GM18873 (cell line): Measurements from ENCODE around the gene HMOX1.
A peak's percentile ranks its signal among the peaks of the same experiment; 100 is the strongest.
"Not testable (repeated sequence)": the region's sequence is repeated elsewhere in the genome, so short reads cannot be mapped to it uniquely, and the experiment has no call there.

Source experiments
- ATAC-seq: cut with Tn5 transposase; IDR thresholded peaks from one replicate; pipeline ENCODE4 v1.9.1; 2021; ENCODE audit warnings: mild to moderate bottlenecking, moderate library complexity, moderate number of reproducible peaks; ENCODE audit not compliant: unreplicated experiment, low FRiP score

Gene HMOX1

DNA sequence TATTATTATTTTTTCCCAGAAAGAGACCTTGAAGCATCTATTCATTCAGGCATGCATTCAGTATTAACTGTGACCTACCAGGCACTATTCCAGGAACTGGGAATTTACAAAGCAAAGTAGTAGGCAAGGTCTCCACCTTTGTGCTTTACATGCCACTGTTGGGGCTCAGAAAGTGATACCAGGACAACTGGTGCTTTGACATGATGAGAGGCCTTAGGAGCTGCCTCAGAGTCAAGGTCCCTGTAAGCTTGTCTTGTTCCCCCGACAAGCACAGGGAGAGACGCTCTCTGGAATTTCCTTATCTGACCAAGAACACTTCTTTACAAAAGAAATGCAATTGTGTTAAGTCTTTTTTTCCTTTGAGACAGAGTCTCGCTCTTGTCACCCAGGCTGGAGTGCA, 2.3 kb upstream of the HMOX1 start:
- ATAC-seq, result no peak

DNA sequence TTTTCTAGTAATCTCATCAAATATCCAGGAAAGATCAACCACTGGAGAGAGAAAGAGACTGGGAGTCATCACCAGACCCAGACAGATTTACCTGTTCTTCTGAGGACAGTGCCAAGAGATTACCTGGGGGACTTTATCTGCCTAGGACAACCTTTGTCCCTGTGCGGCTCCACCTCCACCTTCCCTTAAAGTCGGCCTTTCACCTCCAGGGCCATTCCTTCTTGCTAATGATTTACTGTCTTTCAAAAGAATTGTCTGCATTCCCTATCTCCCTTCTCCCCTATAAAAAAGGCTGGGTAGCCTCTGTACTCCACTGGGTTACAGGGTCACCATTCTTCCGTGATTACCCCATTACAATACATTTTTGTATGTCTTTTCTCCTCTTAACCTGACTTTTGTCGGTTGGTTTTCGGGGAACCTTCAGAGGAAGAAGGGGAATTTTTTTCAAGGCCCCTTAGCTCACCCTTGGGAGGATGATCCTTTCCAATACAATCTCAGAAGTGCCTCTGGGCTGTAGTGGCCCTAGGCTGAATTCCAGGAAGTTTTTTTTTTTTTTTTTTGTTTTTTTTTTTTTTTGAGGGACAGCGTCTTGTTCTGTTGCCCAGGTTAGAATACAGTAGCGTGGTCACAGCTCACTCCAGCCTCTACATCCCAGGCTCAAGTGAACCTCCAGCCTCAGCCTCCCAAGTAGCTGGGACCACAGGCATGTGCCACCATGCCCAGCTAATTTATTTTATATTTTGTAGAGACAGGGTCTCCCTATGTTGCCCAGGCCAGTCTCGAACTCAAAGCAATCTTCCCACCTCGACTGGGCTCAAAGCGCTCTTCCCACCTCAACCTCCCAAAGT, 1.5 kb upstream of the HMOX1 start:
- ATAC-seq, result no peak

DNA sequence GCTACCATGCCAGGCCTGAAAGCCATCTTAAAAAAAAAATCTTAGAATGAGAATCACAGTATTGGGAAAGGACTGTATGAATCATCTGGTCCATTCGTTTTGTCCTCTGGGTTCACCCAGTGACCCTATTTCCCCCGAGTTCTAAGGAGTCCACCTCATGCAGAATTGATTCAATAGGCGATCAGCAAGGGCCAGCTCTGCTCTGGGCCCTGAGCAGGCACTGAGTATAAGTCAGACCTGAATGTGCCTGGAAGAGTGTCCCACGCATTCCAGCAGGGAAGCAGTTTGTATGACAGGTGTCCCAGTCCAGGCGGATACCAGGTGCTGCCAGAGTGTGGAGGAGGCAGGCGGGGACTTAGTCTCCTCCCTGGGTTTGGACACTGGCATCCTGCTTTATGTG, 883 bp upstream of the HMOX1 start:
- ATAC-seq, result no peak

DNA sequence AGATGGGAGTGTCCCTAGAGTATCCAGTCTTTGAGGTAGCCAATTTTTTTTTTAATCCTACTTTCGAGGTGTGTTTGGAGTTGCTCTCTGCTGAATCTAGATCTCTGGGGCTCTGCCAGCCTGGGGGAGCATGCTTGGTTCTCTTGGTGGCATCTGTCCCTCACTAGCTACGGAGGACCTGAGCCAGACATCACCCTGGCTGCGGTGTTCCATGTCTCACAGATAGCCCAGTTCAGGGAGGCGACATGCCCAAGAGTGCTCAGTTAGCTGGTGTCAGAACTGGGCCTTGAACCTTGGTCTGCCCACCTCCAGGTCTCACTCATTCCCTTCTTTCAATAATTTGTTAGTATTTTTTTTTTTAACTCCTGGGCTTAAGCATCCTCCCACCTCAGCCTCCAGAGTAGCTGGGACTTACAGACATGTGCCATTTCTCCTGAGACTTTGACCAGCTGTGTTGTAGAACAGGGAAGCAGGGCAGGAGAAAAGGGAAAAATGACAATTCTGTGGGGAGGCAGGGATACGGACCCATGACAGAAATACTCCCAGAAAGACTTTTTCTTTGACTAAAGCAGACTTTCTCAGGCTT, 621 bp downstream of the HMOX1 start:
- ATAC-seq, result no peak

DNA sequence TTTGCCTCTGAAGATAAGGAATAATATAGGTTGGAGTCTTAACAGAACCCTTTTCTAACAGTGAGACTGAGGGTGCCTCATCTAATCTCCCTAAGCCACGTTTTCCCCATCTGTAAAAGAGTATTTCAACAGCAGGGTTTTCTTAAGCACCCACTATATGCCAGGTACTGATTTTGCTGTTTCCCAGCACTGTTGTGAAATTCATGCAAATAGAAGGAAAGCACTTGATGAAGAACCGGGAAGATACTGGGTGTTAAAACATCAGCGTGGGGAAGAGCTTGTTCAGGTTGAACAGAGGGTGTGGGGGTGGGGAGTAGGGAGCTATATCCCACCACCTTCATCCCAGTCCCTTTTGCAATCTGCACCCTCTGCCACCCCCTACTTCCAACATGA, 2.8 kb downstream of the HMOX1 start:
- ATAC-seq, result no peak

DNA sequence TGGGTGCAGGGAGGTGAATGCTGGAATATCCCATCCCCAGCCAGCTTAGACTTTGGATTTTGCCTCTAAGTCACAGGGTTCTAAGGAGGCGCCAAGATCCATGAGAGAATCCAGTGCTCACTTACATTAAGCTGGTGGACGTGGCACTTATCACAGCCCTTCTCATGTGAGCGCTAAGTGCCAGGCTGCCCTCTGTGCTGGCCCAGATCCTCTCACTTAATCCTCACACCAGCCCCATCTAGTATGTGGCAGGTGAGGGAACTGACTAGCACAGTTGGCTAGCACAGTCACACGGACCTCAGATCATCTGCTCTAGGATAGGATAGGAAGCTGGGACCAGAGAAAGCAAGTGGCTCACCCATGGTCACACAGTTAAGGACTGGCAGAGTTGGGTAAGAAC, 3.6 kb downstream of the HMOX1 start:
- no peak for ATAC-seq

DNA sequence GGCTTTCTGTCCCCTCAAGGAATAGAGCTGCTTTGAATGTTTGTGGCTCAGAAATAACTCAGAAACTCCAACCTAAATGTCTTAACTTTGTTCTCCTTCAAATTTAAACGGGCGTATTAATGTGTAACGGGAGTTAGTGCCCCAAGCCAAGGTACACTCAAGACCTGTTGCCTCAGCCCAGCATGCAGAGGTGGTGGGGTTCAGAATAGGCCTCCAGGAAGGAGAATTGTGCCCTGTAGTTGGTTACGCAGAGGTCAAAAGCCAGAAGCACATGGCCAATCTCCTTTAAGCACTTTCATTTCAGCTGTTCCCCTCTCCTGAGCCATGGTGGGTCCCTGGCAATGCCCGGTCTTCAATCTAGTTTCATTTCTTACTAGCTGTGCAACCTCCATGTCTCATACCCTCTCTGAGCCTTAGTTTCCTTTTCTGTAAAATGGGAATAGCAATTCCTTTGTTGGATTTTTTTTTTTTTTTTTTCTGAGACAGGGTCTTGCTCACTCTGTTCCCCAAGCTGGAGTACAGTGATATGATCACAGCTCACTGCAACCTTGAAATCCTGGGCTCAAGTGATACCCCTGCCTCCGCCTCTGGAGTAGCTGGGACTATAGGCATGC, 4.2 kb downstream of the HMOX1 start:
- no peak for ATAC-seq

DNA sequence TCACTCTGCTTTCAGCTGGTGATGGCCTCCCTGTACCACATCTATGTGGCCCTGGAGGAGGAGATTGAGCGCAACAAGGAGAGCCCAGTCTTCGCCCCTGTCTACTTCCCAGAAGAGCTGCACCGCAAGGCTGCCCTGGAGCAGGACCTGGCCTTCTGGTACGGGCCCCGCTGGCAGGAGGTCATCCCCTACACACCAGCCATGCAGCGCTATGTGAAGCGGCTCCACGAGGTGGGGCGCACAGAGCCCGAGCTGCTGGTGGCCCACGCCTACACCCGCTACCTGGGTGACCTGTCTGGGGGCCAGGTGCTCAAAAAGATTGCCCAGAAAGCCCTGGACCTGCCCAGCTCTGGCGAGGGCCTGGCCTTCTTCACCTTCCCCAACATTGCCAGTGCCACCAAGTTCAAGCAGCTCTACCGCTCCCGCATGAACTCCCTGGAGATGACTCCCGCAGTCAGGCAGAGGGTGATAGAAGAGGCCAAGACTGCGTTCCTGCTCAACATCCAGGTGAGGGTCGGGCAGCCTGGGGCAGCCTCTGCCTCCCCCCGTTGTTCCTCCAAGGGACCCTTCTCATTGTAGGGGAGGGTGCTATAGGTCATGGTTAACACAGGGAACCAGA, 5.9 kb downstream of the HMOX1 start:
- ATAC-seq, result no peak

DNA sequence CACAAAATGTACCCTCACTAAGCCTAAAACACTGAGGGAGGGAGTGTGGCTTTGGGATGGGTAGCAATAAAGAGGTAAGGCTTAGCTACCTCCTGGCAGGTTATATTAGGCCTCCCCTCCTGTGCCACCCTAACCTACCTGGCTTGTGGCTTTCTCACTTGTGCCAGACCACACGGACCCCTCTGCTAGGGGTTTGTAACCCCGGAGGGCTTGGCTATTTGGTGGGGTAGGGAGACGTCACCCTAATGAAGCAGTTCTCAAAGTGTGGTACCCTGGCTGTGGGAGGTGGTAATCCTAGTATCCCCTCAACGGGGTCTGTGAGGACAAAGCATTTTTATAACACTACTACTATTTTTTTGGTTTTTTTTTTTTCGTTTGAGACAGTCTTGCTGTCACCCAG, 10.0 kb downstream of the HMOX1 start:
- no peak for ATAC-seq

DNA sequence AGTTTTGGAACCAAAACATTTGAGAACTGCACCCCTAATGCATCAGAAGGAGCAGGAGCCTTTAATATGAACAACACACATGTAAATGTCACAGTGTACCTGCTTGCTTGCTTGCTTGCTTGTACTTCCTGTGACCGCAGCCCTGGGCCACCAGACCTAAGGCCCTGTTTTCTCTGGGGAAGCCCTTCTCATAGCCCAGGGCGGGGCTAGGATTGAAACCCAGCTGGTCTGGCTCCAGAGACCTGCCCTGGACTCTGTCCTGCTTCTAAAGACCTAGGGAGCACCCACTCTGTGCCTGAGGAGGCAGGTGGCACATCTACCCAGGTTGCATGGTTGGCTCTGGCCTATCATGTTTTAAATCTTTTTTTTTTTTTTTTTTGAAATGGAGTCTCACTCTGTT, 11.5 kb downstream of the HMOX1 start:
- ATAC-seq, result no peak

DNA sequence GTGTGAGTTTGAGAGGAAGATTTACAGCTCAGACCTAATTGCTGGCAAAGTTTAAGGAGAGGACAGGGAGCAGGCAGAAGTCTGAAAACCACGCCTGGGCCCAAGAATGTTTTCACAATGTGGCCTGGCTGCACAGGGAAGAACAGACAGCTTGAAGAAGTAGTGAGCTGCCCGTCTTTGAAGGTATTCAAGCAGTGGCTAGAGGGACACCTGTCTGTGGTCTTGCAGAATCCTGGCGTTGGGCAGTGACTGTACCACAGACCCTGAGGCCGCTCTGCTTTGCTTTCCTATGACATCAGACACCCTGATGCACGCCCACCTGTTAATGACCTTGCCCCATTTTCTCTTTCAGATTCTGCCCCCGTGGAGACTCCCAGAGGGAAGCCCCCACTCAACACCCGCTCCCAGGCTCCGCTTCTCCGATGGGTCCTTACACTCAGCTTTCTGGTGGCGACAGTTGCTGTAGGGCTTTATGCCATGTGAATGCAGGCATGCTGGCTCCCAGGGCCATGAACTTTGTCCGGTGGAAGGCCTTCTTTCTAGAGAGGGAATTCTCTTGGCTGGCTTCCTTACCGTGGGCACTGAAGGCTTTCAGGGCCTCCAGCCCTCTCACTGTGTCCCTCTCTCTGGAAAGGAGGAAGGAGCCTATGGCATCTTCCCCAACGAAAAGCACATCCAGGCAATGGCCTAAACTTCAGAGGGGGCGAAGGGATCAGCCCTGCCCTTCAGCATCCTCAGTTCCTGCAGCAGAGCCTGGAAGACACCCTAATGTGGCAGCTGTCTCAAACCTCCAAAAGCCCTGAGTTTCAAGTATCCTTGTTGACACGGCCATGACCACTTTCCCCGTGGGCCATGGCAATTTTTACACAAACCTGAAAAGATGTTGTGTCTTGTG, 12.5 kb downstream of the HMOX1 start:
- no peak for ATAC-seq

DNA sequence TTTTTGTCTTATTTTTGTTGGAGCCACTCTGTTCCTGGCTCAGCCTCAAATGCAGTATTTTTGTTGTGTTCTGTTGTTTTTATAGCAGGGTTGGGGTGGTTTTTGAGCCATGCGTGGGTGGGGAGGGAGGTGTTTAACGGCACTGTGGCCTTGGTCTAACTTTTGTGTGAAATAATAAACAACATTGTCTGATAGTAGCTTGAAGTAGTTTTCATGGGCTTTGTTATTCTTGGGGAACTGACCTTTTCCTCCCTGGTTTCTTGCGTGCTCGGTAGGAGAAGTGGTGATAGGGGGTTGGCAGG, 13.1 kb downstream of the HMOX1 start:
- ATAC-seq, result no peak

DNA sequence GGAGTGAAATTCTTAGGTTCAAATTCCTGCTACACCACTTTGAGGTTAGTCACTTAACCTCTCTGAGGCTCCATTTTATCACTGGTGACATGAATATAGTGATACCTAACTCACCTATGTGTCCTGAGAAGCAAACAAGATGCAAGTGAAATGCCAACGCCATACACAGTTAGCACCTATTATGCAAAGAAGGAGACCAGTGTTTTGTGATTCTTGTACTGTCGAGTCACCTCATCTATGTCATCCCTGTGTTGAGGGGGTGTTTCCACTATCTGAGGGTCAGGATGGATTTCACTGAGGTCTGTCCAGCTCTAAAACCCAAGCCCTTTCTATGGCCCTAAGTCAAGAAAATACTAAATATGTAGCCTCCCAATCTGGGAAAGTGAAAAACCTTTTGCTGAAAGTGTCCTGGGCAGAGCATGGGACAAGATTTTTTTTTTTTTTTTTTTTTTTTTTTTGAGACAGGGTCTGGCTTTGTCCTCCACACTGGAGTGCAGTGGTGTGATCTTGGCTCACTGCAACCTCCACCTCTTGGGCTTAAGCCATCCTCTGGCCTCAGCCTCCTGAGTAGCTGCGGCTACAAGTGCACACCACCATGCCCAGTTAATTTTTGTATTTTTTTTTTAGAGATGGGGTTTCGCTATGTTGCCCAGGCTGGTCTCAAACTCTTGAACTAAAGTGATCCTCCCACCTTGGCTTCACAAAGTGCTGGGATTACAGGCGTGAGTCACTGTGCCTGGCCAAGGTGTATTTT, 14.1 kb downstream of the HMOX1 start:
- no peak for ATAC-seq

DNA sequence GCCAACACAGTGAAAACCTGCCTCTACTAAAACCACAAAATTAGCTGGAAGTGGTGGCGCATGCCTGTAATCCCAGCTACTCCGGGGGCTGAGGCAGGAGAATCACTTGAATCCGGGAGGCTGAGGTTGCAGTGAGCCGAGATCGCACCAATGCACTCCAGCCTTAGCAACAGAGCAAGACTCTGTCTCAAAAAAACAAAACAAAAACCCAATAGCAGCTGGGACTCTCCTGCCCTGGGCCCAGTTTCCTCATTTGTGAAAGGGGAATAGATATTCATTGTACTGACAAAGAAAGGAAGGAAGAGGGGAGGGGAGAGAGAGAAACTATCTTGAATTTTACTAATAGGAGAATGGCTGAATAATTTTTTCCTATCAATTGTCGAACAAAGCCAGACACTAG, 15.7 kb downstream of the HMOX1 start:
- ATAC-seq, result not testable (repeated sequence)

DNA sequence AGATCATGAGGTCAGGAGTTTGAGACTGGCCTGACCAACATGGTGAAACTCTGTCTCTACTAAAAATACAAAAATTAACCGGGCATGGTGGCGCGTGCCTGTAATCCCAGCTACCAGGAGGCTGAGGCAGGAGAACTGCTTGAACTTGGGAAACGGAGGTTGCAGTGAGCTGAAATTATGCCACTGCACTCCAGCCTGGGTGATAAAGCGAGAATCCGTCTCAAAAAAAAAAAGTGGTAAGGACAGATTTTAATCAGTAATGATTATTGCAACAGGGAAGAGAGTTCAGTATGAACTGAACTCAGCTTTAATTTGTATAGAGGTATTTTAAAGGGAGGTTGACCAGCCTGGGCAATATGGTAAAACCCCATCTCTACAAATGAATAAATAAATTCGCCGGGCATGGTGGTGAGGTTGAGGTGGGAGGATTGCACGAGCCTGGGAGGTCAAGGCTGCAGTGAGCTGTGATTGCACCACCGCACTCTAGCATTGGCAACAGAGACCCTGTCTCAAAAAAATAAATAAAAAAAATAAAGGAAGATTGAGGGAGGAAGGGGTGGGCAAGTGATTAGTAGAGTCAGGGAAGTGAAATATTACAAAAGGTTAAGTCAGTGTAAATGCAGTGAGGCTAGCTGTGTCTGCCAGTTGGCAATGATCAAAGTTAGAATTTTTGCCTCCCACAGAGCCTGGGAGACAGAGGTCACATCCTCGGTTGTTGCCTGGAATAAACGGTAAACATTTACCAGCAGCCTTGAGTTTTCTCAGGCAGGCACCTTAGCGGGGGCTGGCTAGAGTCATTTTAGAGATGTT, 16.4 kb downstream of the HMOX1 start:
- no peak for ATAC-seq

DNA sequence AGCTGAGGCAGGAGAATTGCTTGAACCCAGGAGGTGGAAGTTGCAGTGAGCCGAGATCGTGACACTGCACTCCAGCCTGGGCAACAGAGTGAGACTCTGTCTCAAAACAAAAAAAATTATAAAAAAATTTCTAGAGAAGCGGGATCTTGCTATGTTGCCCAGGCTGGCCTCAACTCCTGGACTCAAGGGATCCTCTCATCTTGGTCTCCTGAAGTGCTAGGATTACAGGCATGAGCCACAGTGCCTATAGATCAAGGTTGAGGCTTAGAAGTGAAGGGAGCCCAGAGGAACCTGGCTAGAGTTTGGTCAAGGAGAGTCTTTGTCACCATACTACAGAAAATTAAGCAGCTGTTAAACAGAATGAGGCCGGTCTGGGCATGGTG, 17.7 kb downstream of the HMOX1 start:
- no peak for ATAC-seq

DNA sequence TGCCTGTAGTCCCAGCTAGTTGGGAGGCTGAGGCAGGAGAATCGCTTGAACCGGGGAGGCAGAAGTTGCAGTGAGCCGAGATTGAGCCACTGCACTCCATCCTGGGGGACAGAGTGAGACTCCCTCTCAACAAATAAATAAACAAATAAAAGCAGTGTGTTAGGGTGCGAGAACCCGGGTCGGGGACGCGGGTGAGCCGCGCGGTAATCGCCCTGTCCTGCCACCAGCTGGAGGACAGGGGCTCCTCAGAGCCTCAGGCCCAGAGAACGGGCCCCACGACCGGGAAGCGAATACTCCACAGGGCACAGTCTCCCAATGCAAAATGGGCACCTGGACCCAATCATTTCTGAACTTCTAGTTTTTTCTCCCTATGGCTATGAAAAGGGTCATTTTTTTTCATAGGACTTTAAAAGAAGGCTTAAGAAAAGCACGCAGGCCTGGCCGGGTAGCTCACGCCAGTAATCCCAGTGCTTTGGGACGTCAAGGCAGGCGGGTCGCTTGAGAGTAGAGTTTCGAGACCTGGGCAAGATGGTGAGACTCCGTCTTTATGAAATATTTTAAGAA, 18.3 kb downstream of the HMOX1 start:
- no peak for ATAC-seq

DNA sequence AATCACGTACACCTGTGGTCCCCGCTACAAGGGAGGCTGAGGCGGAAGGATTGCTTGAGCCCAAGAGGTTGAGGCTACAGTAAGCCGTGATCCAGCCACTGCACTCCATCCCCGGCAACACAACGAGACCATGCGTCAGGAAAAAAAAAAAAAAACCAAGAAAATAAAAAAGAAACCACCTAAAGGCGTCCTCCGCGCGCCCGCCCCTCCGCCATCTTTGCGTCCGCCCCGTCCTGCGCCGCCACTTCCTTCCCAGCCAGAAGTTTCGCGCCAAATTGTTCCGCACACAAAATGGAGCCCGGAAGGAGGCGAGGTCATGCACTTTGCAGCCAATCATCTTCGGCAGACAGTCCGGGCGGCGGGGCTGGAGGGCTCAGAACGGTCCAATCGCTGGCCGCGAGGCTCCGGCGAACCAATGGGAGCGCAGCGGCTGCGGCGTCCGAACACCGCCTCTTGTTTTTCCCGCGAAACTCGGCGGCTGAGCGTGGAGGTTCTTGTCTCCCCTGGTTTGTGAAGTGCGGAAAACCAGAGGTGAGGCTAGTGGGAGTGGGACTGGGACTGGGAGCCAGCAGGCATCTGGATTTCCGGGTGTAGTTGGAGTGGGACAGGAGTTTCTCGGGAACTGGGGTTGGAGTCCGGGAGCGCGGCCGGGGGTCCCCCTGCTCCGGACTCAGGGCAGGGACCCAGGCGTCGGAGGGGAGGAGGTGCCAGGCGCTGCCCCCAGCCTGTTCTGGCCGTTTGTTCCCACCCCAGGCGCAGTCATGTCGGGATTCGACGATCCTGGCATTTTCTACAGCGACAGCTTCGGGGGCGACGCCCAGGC, 19.0 kb downstream of the HMOX1 start, which contains the start of gene MCM5:
TSS of gene MCM5 (plus strand) at position 463 of the 823 bp plus-strand sequence. CDS start at position 762, 299 bp downstream.
- peak; percentile 91 for ATAC-seq
